ENCODE data around the gene SLIT2.

- TF ChIP-seq CTCF (IDR thresholded peaks at IDR 0.05; ENCODE audit: low read length) (no peak), EZH2 (IDR thresholded peaks at IDR 0.05; ENCODE audit: borderline replicate concordance, low read length) (no peak)
Observed at GRCh38 chr4:20256381-20256881, 4.7 kb downstream of the SLIT2 start.

All from OCI-LY1 (cell line).